Activated CD8-positive, alpha-beta memory T cell treated with anti-CD3 and anti-CD28 coated beads, Interleukin-2, amount 10 ng/mL, durations not matched to agents 7 days and 5 days (primary cell): ENCODE results near the gene GRIFIN. TPM values are rescaled to one million over a fixed set of nuclear protein-coding genes. Genes with fewer than 3 reads are reported as not detected.

Source experiments
- ATAC-seq: fragments of 150-1000 bp; cut with Tn5 transposase; one replicate; pipeline ENCODE4 v1.10.0; 2021; ENCODE audit warnings: moderate library complexity
- CTCF ChIA-PET: fragments of 350-600 bp; sonication (Branson Sonifier 250); formaldehyde crosslinking; loops from one replicate; lab custom pipeline; 2021; ENCODE audit warnings: antibody characterized with exemption; lab: Charles Lee
- DNase-seq: peaks from one replicate; pipeline ENCODE4 v3.0.0-alpha.2; 2020
- H3K27ac Mint-ChIP-seq: one replicate; pipeline ENCODE4 v1.8.0; 2021; ENCODE audit warnings: mild to moderate bottlenecking, mixed read lengths
- H3K27me3 Mint-ChIP-seq: one replicate; pipeline ENCODE4 v1.8.0; 2021; ENCODE audit warnings: mixed read lengths
- H3K36me3 Mint-ChIP-seq: one replicate; pipeline ENCODE4 v1.8.0; 2021; ENCODE audit warnings: mild to moderate bottlenecking, mixed read lengths
- H3K4me1 Mint-ChIP-seq: one replicate; pipeline ENCODE4 v1.8.0; 2021; ENCODE audit warnings: mixed read lengths
- H3K4me3 Mint-ChIP-seq: one replicate; pipeline ENCODE4 v1.8.0; 2021; ENCODE audit warnings: mild to moderate bottlenecking, moderate library complexity, mixed read lengths
- H3K9me3 Mint-ChIP-seq: one replicate; pipeline ENCODE4 v1.8.0; 2022; ENCODE audit warnings: low read depth, mixed read lengths
- total RNA-seq, 2 experiments: library from RNA; stranded (reverse); gene quantifications; one replicate each; pipeline ENCODE4 v1.2.3, GENCODE V29; 2021

GRIFIN gene
- total RNA-seq, 2 experiments from 2014 or later = not detected

- Mint-ChIP-seq H3K4me3 (peak overlapping the region; percentile 50), H3K27me3 (no peaks in the 10 kb centered on the region), H3K4me1 (peaks cover 51% of the 10 kb centered on the region), H3K27ac (peak overlapping the region; percentile 77), H3K9me3 (no peaks in the 10 kb centered on the region), H3K36me3 (no peaks in the 10 kb centered on the region)
- no peak for DNase-seq
- no peak for ATAC-seq
- CTCF ChIA-PET = interaction anchor here (2.2 kb wide), 1 partner anchor 41 kb away, joined by 6 read pairs; no protein-coding TSS in a partner anchor
These were observed 33.2 kb upstream of the GRIFIN start for GRCh38 chr7:2509298-2509906.

- Mint-ChIP-seq H3K27me3 (no peaks in the 10 kb centered on the region), H3K27ac (peak overlapping the region; percentile 77), H3K4me3 (peak overlapping the region; percentile 50), H3K9me3 (no peaks in the 10 kb centered on the region), H3K36me3 (no peaks in the 10 kb centered on the region), H3K4me1 (peaks cover 51% of the 10 kb centered on the region)
- DNase-seq = peak; percentile 86
- ATAC-seq = peak; percentile 74
- CTCF ChIA-PET = interaction anchor here (0.9 to 2.2 kb wide), 4 partner anchors 12 to 40 kb away, joined by 3 to 6 read pairs (median 3); no protein-coding TSS in a partner anchor
These were observed 32.4 kb upstream of the GRIFIN start for GRCh38 chr7:2508327-2509215.

GRCh38 chr7:2507917-2508306 lies 31.7 kb upstream of the GRIFIN start:
- Mint-ChIP-seq H3K27ac (no peak overlapping the region), H3K4me1 (peaks cover 49% of the 10 kb centered on the region), H3K4me3 (no peak overlapping the region), H3K36me3 (no peaks in the 10 kb centered on the region), H3K9me3 (no peaks in the 10 kb centered on the region), H3K27me3 (no peaks in the 10 kb centered on the region)
- no peak for ATAC-seq
- CTCF ChIA-PET = interaction anchor here (0.9 to 2.2 kb wide), 4 partner anchors 12 to 39 kb away, joined by 3 to 6 read pairs (median 3); no protein-coding TSS in a partner anchor
- DNase-seq = no peak

- H3K27me3 Mint-ChIP-seq = no peaks in the 10 kb centered on the region
- H3K36me3 Mint-ChIP-seq = no peaks in the 10 kb centered on the region
- DNase-seq (no peak), ATAC-seq (no peak)
- no peak overlapping the region for H3K27ac Mint-ChIP-seq
- peaks cover 43% of the 10 kb centered on the region for H3K4me1 Mint-ChIP-seq
- no peaks in the 10 kb centered on the region for H3K9me3 Mint-ChIP-seq
- CTCF ChIA-PET = interaction anchor here (0.7 to 2.2 kb wide), 4 partner anchors 13 to 39 kb away, joined by 3 to 6 read pairs (median 4); no protein-coding TSS in a partner anchor
- H3K4me3 Mint-ChIP-seq = no peak overlapping the region
These were observed 31.2 kb upstream of the GRIFIN start for GRCh38 chr7:2507208-2507916.

- Mint-ChIP-seq H3K9me3 (no peaks in the 10 kb centered on the region), H3K4me3 (no peak overlapping the region), H3K4me1 (peaks cover 25% of the 10 kb centered on the region), H3K36me3 (no peaks in the 10 kb centered on the region), H3K27ac (no peak overlapping the region), H3K27me3 (no peaks in the 10 kb centered on the region)
- DNase-seq = no peak
- ATAC-seq = no peak
- CTCF ChIA-PET = no interaction called here
These were observed 29.2 kb upstream of the GRIFIN start for GRCh38 chr7:2505401-2505800.

GRCh38 chr7:2504889-2505375 lies 28.7 kb upstream of the GRIFIN start:
- CTCF ChIA-PET = interaction anchor here (1.6 kb wide), 1 partner anchor 166 kb away, joined by 3 read pairs; no protein-coding TSS in a partner anchor
- Mint-ChIP-seq H3K36me3 (no peaks in the 10 kb centered on the region), H3K9me3 (no peaks in the 10 kb centered on the region), H3K4me1 (peaks cover 21% of the 10 kb centered on the region), H3K4me3 (no peak overlapping the region), H3K27me3 (no peaks in the 10 kb centered on the region), H3K27ac (no peak overlapping the region)
- no peak for DNase-seq
- ATAC-seq = no peak

GRCh38 chr7:2504128-2504888 lies 28.1 kb upstream of the GRIFIN start:
- no peak for ATAC-seq
- no peaks in the 10 kb centered on the region for H3K27me3 Mint-ChIP-seq
- H3K9me3 Mint-ChIP-seq = no peaks in the 10 kb centered on the region
- H3K4me1 Mint-ChIP-seq = peaks cover 15% of the 10 kb centered on the region
- CTCF ChIA-PET = interaction anchor here (1.6 to 2.2 kb wide), 2 partner anchors 26 to 167 kb away, joined by 3 to 6 read pairs; no protein-coding TSS in a partner anchor
- no peak overlapping the region for H3K27ac Mint-ChIP-seq
- H3K4me3 Mint-ChIP-seq = no peak overlapping the region
- H3K36me3 Mint-ChIP-seq = no peaks in the 10 kb centered on the region
- DNase-seq = no peak

- Mint-ChIP-seq H3K9me3 (no peaks in the 10 kb centered on the region), H3K4me3 (no peak overlapping the region), H3K27me3 (no peaks in the 10 kb centered on the region), H3K27ac (no peak overlapping the region), H3K36me3 (no peaks in the 10 kb centered on the region), H3K4me1 (peaks cover 5% of the 10 kb centered on the region)
- no peak for DNase-seq
- ATAC-seq = no peak
- CTCF ChIA-PET = interaction anchor here (1.6 to 2.2 kb wide), 2 partner anchors 25 to 168 kb away, joined by 3 to 6 read pairs; no protein-coding TSS in a partner anchor
These were observed 27.1 kb upstream of the GRIFIN start for GRCh38 chr7:2503056-2503941.

- CTCF ChIA-PET = interaction anchor here (2.2 kb wide), 1 partner anchor 24 kb away, joined by 6 read pairs; no protein-coding TSS in a partner anchor
- no peaks in the 10 kb centered on the region for H3K36me3 Mint-ChIP-seq
These were observed 26.4 kb upstream of the GRIFIN start for GRCh38 chr7:2502647-2502966.

GRCh38 chr7:2501947-2502646 lies 25.9 kb upstream of the GRIFIN start:
- Mint-ChIP-seq H3K9me3 (no peaks in the 10 kb centered on the region), H3K4me1 (no peaks in the 10 kb centered on the region), H3K36me3 (no peaks in the 10 kb centered on the region), H3K4me3 (no peak overlapping the region), H3K27ac (no peak overlapping the region), H3K27me3 (peaks cover 5% of the 10 kb centered on the region)
- DNase-seq (no peak), ATAC-seq (no peak)
- CTCF ChIA-PET = interaction anchor here (0.6 to 2.2 kb wide), 3 partner anchors 14 to 33 kb away, joined by 3 to 6 read pairs (median 3); no protein-coding TSS in a partner anchor

More at GRCh38 chr7:2502647-2502966, 26.4 kb upstream of the GRIFIN start:
- ATAC-seq (no peak), DNase-seq (no peak)
- Mint-ChIP-seq H3K9me3 (no peaks in the 10 kb centered on the region), H3K27me3 (no peaks in the 10 kb centered on the region), H3K4me3 (no peak overlapping the region), H3K4me1 (no peaks in the 10 kb centered on the region), H3K27ac (no peak overlapping the region)

- DNase-seq (no peak), ATAC-seq (no peak)
- no peaks in the 10 kb centered on the region for H3K36me3 Mint-ChIP-seq
- no peaks in the 10 kb centered on the region for H3K4me1 Mint-ChIP-seq
- H3K4me3 Mint-ChIP-seq = no peak overlapping the region
- H3K27me3 Mint-ChIP-seq = peaks cover 10% of the 10 kb centered on the region
- H3K27ac Mint-ChIP-seq = no peak overlapping the region
- CTCF ChIA-PET = interaction anchor here (1.4 kb wide), 1 partner anchor 16 kb away, joined by 3 read pairs; no protein-coding TSS in a partner anchor
- no peaks in the 10 kb centered on the region for H3K9me3 Mint-ChIP-seq
These were observed 24.5 kb upstream of the GRIFIN start for GRCh38 chr7:2500701-2501100.
